SKM-1 treated with dmso at 0.1 percent for 144 hours (cell line): Measurements from ENCODE around the gene NLRP9.

ENCODE experiments used
- DNase-seq: peaks from one replicate; lab custom pipeline; 2025; ENCODE audit not compliant: unreplicated experiment; lab: John Stamatoyannopoulos, UW

Gene NLRP9

DNA sequence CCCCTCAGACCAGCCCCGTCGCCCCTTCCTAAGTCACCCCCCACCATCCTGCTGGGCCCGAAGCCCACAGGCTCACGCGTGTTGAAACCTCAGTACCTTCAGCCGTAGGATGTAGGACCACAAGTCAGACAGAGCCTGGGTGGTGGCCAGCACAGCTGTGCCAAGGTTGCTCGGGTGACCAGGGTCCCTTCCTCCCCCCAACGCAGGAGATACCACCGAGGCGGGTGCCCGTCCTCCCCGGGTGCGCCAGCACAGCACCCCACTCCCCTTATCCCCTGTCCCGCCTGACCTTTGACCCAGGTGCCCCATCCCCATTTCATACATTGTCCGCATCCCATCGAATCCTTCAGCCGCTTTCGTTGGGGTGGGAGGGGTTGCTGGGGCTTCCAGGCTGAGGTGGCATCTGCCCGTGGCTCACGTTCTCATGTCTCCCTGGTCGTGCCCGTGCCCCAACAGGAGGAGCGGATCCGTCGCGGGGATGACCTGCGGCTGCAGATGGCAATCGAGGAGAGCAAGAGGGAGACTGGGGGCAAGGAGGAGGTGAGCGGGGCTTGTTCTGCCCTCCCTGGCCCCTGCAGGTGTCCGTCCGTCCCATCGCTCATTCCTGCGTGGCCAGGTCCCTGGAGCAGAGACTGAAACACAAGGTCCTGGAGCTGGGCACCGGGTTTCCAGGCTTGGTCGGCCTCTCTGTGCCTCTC is 48.6 kb downstream of the NLRP9 start:
- DNase-seq, result no peak

DNA sequence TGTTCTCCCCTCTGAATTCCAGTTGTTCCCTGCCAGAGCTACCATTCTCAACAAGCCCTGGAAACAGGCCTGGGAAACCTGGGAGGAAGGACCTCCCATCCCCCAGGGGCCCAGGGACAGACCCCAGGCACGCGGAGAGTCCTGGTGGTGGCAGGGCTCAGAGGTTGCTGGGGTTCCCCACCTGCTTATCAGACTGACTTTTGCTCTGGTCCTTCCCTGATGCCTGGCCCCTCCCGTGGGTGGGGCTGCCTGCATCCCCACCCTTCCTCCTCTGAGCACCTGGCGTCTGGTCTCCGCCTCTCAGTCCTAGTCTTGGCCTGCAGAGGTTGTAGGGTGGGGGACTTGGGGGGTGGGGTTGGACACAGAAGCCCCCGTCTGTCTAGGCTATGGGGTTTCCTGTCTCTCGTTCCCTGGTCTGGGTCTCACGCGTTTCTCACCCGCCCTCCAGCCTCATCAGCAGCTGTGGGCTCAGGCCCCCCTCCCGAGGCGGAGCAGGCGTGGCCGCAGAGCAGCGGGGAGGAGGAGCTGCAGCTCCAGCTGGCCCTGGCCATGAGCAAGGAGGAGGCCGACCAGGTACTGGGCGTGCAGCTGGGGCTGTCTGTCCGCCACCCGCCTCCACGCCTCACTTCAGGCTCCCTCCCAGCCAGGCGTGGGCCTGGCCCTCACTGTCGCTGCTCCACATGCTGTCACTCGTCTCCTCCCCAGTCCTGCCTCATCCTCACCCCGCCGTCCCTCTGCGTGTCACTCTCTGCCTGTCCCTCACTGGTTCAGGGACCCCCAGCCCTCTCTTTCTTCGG is 49.6 kb downstream of the NLRP9 start:
- DNase-seq, result no peak

DNA sequence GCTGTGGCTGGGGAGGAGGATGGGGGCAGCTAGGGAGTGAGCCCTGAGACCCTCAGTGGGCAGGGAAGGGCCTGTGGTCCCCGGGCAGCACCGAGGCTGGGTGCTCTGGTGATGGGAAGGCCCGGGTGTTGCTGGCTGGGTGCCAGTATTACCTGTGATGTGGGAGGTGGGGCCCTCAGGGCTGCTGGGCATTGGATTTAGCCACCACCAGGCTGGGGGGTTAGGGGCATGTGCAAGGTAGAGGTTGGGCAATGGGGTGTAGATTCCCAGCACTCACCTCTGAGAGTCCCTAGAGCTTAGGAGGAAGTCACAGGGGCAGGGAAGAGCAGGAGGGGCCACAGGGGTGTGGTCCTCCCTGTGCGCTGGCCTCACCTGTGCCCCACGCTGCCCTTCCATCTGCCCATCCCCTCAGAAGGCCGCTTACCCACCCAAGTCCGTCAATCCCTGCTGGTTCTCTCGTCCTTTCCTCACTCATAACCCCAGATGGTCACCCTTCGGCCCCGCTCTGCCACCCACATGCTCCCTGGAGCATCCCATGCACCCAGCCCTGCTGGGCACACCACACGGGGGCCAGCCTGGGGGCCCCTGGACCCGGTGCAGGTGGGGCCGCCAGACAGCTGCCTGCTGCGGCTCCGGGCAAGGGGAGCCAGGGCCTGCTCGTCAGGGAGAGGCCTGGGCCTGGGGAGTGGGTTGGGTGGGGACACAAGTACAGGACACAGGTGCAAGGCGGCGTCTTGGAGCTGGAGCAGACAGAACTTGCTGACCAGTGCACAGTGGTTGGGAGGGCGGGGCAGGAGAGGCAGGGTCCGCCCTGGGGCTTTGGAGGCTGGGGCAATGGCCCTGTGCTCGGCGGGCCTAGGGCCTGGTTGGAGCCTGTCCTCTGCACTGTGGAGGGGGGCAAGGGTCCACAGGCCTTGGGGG is 50.7 kb downstream of the NLRP9 start:
- no peak for DNase-seq

DNA sequence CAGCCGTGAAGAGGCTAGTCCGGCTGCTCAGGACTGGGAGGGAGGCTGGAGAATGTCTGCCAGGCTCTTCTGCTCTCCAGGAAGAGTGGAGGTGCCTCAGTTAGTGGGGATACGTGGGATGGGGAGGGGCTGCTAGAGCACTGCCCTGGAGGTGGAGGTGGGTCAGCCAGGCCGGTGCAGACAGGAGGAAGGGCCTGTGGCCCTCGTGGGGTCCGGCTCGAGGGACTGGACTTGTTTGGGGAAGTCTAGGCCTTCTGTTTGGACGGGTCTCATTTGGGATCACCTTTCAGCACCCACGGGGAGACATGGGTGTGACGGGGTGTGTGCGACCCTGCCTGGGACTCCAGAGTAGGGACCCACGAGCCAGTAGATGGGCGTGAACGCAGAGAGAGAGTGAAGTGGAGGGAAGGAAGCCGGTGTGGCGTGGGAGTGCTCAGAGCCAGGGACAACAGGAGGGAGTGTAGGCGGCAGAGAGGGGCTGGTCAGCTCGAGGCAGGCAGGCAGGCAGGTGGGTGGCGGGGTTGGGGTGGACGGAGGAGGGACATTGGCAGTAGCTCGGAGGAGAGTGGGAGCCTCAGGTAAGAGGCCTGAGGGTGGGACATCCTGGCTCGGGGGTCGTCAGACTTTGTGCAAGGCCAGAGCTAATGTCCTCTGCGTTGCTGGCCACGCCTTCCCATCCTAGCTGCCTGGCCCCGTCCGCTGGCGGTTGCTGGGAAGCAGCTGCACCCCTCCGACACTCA is 51.7 kb downstream of the NLRP9 start:
- DNase-seq, result no peak

DNA sequence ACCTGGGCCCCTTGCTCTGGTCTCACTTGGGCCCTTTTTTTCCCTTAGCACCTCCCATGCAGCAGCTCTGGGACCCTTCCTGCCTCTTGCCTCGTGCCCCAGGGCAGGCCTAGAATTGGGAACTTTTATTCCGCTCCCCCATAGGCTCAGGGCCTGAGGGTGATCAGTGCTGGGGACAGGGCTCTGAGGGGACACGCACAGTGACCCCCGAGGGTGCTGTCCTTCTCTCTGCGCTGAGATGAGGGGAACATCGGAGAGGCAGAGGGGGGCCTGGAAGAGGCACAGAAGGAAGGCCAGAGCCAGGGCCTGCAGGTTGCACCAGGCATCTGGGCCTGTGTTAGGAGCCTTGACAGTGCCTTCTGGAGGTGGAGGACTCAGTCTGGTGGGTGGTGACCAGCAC is 52.4 kb downstream of the NLRP9 start:
- no peak for DNase-seq

DNA sequence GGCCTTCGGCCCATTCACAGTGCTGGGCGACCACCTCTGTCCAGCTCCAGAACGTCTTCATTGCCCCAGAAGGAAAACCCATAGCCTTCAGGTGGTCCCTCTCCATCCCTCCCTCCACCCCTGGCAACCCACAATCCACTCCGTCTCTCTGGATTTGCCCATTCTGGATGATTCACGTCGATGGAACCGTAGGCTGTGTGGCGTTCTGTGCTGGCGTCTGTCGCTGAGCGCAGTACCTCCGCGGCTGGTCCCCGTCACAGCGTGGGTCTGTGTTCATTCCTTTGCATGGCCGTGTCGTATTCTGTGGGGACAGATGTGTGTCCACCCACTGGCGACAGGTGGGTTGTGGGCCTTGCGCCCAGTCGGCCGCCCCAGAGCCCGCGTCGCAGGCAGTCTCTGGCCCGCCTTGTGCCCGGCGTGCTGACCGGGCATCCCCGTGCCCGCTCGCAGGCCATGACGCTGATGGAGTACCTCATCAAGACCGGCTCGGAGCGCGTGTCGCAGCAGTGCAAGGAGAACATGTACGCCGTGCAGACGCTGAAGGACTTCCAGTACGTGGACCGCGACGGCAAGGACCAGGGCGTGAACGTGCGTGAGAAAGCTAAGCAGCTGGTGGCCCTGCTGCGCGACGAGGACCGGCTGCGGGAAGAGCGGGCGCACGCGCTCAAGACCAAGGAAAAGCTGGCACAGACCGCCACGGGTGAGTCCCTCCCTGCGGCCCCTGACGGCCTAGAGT is 53.1 kb downstream of the NLRP9 start:
- DNase-seq, result no peak

DNA sequence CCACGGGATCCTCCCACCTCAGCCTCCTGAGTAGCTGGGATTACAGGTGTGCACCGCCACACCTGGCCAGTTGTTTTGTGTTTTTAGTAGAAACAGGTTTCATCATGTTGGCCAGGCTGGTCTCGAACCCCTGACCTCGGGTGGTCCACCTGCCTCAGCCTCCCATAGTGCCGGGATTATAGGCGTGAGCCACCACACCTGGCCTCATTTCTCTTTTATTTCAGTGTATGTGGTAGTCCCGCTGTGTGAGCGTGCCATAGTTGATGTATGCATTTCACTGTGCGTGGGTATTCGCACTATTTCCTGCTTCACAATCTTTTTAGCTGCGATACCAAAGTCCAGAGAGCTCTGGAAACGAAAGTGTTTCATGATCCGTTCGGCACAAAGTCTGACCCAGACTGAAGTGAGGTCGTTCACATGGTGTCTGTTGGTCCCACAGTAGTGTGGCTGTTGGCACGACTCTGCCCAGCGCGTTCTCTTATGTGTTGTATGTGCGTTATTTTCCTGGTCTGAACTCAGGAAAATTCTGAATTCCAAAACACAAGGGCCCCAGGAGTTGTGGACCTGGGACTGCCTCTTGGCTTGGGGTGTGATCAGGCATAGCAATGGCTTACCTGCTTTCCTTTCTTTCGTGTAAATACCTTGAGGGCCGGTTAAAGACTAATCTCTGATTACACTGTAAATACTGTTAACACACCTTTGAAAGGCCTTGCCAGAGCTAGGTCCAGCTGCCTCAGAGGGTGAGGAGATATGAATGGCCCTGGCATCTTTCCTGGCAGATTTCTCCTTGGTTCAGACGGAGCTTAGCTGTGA is 54.5 kb downstream of the NLRP9 start:
- no peak for DNase-seq

DNA sequence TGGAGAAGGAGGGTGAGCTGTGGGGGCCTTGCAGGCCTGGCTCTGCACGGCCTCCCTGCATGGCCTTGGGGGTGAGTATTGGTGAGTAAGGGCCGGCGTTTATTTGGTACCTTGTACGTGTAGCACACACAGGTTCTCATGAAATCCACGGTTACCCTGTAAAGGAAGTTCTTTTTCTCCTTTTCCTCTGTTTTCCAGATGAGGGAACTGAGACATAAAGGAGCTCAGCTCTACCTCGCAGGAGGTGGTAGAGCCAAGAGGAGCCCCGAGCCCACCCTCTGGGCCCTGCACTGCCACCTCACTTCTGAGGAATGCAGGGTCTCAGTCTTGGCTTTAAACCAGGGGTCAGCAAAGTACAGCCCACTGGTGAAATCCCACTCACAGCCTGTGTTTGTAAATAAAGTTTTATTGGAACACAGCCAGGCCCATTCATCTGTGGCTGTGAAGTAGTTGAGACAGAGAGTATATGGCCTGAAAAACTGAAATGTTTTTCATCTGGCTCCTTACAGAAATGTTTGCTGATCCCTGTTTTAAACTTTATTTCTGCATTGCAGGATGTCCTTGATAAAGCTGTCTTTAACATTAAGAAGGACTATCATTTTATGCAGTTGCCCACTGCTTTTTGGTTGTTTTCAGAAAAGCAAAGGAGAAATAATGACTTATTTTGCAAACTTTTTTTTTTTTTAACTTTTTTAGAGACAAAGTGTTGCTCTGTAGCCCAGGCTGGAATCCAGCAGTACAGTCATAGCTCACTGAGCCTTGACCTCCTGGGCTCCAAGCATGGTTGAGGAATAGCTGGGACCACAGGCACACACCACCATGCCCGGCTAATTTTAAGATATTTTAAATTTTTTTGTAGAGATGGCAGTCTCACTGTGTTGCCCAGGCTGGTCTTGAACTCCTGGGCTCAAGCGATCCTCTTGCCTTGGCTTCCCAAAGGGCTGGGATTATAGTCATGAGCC is 56.8 kb downstream of the NLRP9 start:
- DNase-seq, result no peak

DNA sequence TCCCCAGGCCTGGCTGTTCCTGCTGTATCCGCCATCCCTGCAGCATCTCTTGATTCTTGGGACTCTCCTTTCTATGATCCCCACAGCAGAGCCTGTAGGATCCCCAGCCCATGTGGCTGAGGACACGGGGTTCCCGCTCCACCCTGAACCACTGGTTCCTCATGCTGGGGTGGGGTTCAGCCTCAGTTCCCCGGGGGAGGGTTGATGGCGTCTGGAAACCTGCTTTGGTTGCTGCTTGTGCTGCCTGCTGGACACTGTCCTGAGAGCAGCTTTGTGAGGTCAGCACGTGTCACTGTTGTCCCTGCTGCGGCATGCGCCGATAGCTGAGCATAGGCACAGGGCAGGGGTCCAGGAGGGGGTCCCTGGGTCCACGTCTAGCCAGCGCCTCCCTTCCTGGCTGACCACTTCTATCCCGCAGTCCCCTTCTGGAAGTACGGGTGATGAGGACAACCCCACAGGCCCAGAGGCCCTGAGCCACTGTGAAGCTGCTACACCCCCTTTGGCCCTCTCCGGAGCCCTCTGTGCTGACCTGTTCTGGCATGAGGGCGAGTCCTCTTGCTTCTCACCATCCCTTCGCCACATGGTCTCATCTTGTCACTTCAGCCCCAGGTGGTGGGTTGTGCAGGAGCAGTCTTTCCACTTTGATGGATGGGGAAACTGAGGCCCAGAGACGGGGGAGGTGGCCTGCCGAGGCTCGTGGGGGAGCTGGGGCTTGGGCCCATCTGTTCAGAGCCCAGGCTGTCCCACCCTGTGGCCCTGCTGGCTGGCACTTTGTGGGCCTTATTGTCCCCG is 57.7 kb downstream of the NLRP9 start:
- DNase-seq, result no peak

DNA sequence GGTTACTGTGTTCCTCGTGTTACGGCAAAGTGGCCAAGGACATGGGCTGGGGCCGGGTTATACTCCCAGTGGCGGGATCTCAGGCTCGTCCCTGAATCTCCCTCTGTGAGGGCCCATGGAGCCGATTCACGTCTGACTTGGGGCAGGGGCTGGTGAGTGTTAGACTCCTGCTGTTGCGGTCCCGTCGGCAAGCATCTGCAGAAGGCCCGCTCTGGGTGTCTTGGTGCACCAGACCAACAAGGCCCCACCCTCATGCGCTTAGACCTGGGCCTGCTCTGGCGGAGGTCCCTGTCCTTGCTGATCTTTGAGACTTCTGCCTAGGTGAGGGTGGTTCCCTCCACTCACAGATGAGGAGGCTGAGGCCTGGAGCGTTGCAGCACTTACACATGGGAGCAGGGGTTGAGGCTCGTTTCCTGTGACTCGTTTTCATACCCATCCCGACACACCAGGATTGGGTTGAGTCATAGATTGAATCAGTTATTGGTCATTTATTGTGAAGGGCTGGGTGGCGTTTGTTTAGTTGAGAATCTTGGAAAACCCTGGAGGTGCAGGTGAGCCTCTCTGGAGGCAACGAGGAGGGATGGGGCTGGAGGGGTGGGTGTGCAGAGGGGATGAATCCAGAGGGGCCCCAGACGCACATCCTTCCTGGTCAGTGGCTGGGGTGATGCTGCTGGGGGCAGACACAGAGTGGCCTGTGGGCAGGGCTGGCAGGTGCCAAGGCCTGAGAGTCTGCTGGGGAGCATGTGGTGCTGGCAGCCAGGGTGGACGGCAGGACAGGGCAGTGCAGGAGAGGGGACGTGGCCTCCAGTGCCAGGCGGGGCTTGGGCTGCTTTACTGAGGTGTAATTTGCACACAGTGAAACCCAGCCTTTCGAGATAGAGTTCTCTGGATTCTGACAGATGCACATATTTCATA is 58.6 kb downstream of the NLRP9 start:
- no peak for DNase-seq

DNA sequence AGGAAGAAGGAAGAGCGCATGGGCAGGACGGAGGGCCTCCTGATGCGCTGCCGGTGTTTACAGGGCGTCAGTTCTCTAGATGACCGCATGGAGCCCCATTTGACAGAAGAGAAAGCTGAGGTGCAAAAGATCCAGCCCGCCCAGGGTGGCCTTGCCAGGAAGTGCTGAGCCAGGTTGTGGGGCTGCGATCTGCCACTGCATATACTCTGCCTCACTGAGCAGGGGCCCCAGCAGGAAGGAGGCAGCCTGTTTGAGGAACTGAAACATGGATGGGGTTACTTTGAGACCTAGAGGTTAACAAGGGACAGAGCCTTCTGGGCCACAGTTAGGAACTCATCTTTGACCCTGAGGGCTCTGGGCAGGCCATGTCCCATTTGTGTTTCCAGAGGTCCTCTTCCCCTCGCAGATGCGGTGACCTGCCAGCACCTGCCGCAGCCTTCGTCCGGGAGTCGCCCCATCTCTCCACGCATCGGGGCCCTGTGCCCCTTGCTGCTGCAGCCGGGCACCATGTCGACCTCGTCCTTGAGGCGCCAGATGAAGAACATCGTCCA is 60.0 kb downstream of the NLRP9 start:
- DNase-seq, result peak; percentile 73

DNA sequence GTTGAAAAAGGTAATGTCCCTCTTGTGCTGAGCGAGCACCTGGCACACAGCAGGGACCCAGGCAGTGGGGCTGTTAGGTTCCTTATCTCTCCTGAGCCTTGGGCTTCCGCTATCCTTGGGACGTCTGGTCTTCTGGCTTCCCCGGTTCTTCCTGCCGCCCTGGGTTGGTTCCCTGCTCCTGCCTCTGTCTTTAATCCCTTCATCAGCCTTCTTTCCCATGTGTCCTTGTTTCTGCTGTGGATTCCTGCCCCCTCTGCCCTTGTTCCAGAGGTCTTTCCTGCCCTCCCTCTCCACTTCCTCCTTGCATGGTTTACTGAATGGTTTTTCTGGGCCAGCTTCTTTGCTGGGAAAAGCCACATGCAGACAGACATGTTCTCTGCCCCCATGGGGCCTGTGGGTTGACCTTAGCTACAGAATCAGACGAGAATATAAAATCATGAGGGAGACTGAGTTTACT is 60.6 kb downstream of the NLRP9 start:
- no peak for DNase-seq

DNA sequence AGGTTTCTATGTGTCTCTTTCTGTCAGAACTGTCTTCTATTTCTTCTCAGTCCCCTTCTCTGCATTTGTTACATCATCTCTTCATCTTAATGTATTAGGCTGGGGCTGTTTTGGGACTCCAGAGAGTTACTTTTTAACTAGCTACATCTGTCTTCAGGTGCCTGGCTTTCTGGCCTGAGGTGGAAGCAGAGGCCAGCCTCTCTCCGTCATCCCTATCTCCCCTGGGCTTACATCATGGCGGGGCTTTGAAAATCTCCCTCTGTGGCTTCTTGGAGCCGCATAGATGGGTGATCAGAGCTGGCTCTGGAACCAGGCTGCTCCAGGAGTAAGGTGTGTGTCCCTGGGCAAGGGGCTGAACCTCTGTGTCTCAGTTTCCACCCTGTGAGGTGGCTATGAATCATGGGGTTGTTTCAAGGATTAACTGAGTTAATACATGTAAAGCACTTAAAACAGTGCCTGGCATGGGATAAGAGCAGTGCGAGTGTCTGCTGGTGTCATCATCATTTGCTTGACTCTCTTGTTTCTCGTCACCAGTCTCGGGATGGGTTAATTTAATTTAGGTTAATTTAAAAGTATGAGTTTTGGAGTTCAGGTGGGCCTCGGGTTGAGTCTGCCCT is 61.2 kb downstream of the NLRP9 start:
- no peak for DNase-seq

DNA sequence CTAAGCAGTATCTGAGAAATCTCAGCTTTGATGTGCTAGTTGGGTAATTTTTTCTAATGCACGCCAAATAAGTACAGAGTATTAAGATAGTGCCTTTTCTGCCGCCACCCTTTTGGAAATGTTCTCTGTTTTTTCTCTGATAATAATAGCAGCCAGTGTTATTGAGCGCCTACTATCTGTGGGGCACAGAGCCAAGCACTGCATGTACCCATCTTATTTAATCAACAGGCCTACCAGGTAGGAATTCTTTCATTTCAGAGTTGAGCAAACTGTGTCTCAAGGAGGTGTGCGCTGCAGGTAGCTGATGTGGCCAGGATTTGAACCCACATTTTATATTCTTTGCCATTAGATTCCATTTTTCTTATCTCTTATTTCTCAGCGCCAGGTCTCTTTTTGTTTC is 61.8 kb downstream of the NLRP9 start:
- DNase-seq, result no peak

DNA sequence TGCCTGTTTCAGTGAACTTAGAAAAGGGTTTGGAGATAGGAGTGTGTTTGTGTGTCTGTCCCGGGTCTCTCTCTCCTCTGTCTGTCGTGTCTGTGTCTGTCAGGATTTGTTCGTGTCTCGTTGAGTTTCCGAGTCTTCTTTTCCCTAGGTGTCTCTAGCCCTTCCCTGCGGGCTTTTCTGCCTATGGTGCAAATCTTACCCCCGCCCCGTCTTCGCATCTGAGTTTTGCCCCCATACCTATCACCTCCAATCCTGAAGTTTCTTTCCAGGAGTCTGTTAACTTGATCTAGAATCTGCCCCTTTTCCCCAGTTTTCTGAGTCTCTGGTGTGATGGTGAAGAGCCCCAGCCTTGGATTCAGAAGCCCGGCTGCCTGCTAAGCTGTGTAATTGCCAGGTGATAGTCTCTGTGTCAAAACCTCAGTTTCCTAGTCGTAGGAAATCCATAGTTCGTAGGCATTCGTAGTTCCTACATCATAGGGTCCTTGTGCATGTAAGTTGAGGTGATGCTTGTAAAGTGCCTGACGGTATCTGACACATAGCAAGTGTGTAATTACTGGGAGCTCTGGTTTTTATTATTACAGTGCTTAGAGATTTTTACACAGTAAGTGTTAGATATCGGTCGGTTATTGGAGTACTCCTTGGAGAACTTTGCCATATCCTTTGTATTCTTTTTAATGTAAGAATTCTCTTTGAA is 62.4 kb downstream of the NLRP9 start:
- no peak for DNase-seq
